IPS-NIHi7 (cell line): ENCODE data around the gene CERKL.

ENCODE experiments used
- DNase-seq: peaks from one replicate; pipeline ENCODE4 v3.0.0; 2012; ENCODE audit warnings: mixed read lengths; ENCODE audit errors: extremely low spot score

The CERKL gene

DNA sequence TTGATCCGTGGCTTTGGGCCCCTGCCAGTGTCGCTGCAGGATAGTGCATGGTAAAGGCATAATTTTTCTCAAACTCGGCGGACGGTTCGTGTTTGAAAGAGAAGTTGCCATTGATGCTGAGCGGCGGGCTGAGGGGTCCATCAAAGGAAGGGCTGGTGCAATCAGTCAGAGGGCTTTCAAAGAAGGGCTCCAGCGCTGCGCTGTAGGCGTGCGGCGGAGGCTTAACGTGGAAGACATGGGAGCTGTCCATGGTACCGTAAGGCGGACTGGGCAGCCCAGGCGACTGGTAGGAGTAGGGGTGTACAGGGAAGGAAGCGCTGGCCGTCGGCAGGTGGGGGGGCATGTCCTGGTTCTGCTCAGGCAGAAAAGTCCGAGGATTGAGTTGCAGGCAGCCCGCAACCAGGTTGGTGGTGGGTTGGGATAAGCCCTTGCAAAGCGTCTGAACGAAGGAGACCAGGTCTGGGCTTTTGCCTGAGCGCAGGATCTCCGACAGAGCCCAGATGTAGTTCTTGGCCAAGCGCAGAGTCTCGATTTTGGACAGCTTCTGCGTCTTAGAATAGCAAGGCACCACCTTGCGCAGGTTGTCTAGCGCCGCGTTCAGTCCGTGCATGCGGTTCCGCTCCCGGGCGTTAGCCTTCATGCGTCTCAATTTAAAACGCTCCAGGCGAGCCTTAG lies 21.1 kb upstream of the CERKL start:
- DNase-seq: peak; percentile 74

GRCh38 chr2:181675254-181675653 lies 18.3 kb upstream of the CERKL start:
- no peak for DNase-seq

DNA sequence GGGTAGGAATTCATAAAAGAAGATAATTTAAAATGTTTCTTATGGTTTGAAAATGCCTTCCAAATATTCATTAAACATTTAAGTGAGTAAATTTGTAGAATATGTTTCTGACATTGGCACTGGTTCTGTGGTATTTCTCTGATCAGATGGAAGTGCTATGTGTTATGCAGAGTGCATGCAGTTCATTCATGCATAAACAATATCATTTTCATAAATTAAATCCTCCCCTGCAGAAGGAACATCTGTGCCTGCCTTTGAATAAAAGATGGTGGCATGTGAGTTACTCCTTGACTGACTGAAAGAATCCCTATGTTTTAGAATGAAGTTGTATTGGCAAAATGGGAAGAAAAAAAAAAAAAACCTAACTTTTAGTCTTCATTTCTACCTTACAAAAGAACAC lies 17.6 kb upstream of the CERKL start:
- DNase-seq: no peak

GRCh38 chr2:181673173-181673572 lies 16.3 kb upstream of the CERKL start:
- no peak for DNase-seq

GRCh38 chr2:181672255-181673008 lies 15.5 kb upstream of the CERKL start:
- DNase-seq: no peak

GRCh38 chr2:181670632-181671031 lies 13.7 kb upstream of the CERKL start:
- no peak for DNase-seq

- DNase-seq: no peak
Observed at GRCh38 chr2:181667234-181667633, 10.3 kb upstream of the CERKL start.

GRCh38 chr2:181662287-181662686 lies 5.4 kb upstream of the CERKL start:
- DNase-seq: no peak

- DNase-seq: no peak
Observed at GRCh38 chr2:181660181-181660580, 3.3 kb upstream of the CERKL start.

DNA sequence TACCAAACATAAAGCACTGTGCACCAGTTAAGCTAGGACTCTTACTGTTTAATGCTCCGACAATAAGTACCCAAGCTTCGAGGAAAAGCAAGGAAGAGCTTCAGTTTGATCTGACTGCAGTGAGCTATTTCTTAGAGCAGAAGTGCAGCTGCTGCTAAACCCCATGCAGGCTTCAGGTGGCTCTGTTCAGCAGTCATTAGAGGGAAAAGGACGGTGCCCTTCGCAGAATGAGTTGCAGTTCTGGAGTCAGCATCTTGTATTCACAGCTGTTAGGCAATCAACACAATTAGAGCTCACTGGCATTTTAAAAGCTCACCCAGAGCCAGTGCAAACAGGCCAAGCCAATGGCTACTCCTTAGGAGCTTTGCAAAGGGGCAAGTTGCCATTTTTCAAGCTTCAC lies 1.5 kb upstream of the CERKL start:
- no peak for DNase-seq

GRCh38 chr2:181657379-181657778 lies 474 bp upstream of the CERKL start:
- peak; percentile 26 for DNase-seq

GRCh38 chr2:181655519-181655918 lies 1.4 kb downstream of the CERKL start:
- DNase-seq: no peak

GRCh38 chr2:181649436-181649979 lies 7.4 kb downstream of the CERKL start:
- DNase-seq: no peak

DNA sequence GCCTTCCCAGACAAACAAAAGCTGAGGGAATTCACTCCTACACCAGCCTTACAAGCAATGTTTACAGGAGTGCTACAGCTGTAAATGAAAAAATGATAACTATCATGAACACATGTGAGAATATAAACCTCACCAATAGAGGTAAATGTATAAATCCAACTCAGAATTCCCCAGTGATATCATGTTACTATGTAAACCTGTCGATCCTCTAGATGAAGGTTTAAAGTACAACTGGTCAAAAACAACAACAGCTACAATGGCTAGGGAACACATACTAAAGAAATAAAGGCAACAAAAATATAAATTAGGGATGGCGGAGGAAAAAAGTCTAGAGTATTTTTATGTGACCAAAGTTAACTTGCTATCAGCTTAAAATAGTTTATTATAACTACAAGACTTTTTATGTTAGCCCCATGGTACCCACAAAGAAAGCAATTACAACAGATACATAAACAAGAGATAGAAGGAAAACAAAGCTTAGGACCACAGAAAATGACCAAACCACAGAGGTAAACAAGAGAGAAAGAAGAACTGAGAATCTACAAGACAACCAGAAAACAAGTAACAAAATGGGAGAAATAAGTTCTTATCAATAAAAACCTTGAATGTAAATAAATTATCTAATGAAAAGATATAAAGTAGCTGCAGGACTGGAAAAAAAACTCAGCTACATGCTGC lies 8.3 kb downstream of the CERKL start:
- DNase-seq: no peak

GRCh38 chr2:181646415-181646987 lies 10.4 kb downstream of the CERKL start:
- no peak for DNase-seq

GRCh38 chr2:181643151-181643550 lies 13.8 kb downstream of the CERKL start:
- DNase-seq: no peak

DNA sequence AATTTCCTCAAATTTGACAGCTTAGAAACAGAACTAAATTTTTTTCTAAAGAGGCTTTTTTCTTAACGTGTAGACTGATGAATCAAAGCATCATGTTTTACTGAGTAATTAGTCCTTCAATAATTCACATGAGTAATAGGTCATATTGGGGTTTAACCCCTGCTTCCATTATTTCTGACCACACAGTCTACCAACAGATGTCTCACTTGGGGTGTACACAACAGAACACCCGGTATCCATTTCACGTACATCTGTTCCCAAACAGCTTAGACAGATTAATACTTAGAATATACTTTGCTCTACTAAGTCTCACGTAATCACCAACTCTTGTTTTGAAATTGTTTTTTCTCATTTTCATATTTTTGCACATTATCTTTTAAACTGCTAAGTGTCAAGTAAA lies 14.8 kb downstream of the CERKL start:
- no peak for DNase-seq

- DNase-seq: no peak
Observed at GRCh38 chr2:181639686-181640085, 17.2 kb downstream of the CERKL start.

GRCh38 chr2:181632733-181633401 lies 24.0 kb downstream of the CERKL start:
- no peak for DNase-seq

- DNase-seq: no peak
Observed at GRCh38 chr2:181628590-181629585, 28.0 kb downstream of the CERKL start.
